Activated T-helper 9 cell treated with anti-CD3 and anti-CD28 coated beads, Interleukin-2, amount 50 U/mL, for 16 hours (primary cell): Measurements from ENCODE around the gene DSTN.
A peak's percentile ranks its signal among the peaks of the same experiment; 100 is the strongest.

Source experiments
- DNase-seq: peaks from one replicate; pipeline ENCODE4 v3.0.0-alpha.2; 2020; ENCODE audit warnings: low read depth

DSTN gene

GRCh38 chr20:17549131-17549530 is 20.7 kb upstream of the DSTN start:
- no peak for DNase-seq

GRCh38 chr20:17555106-17555505 is 14.8 kb upstream of the DSTN start:
- no peak for DNase-seq

- DNase-seq, result no peak
Measured at GRCh38 chr20:17556837-17557674, 12.8 kb upstream of the DSTN start.

GRCh38 chr20:17557675-17558006 is 12.2 kb upstream of the DSTN start:
- no peak for DNase-seq

- DNase-seq, result peak; percentile 5
Measured at GRCh38 chr20:17558154-17558940, 11.5 kb upstream of the DSTN start.

GRCh38 chr20:17558941-17559304 is 11.0 kb upstream of the DSTN start:
- no peak for DNase-seq

- no peak for DNase-seq
Measured at GRCh38 chr20:17559338-17559737, 10.5 kb upstream of the DSTN start.

GRCh38 chr20:17560344-17561074 is 9.4 kb upstream of the DSTN start:
- DNase-seq, result no peak

- no peak for DNase-seq
Measured at GRCh38 chr20:17562804-17563305, 7.0 kb upstream of the DSTN start.

GRCh38 chr20:17565169-17565845 is 4.6 kb upstream of the DSTN start:
- DNase-seq, result no peak

GRCh38 chr20:17566345-17566744 is 3.5 kb upstream of the DSTN start:
- DNase-seq, result no peak

- no peak for DNase-seq
Measured at GRCh38 chr20:17568045-17568788, 1.7 kb upstream of the DSTN start.

GRCh38 chr20:17568972-17569521 is 828 bp upstream of the DSTN start:
- no peak for DNase-seq

- peak; percentile 9 for DNase-seq
Measured at GRCh38 chr20:17570347-17571152, 675 bp downstream of the DSTN start.

- DNase-seq, result no peak
Measured at GRCh38 chr20:17571153-17571527, 1.3 kb downstream of the DSTN start.

GRCh38 chr20:17572034-17572638 is 2.3 kb downstream of the DSTN start:
- DNase-seq, result no peak

- no peak for DNase-seq
Measured at GRCh38 chr20:17573463-17573862, 3.6 kb downstream of the DSTN start.

GRCh38 chr20:17576215-17576614 is 6.3 kb downstream of the DSTN start:
- DNase-seq, result no peak

- DNase-seq, result no peak
Measured at GRCh38 chr20:17579369-17580039, 9.6 kb downstream of the DSTN start.
